Measurements from ENCODE around the gene MED15. TPM values are rescaled to one million over a fixed set of nuclear protein-coding genes. Genes with fewer than 3 reads are reported as not detected.
"Not testable (repeated sequence)": the region's sequence is repeated elsewhere in the genome, so short reads cannot be mapped to it uniquely, and the experiment has no call there.

The MED15 gene
- polyA plus RNA-seq, 4 donors, result 33.3 to 64.4 (median 38.6) TPM

- no peak for DNase-seq (ENCODE audit: low read depth in 4 of 4, low spot score in 3 of 4)
These were observed 27.7 kb upstream of the MED15 start for GRCh38 chr22:20479612-20480196.

GRCh38 chr22:20483143-20483506, 24.3 kb upstream of the MED15 start:
- not testable (repeated sequence) for DNase-seq (ENCODE audit: low read depth in 4 of 4, low spot score in 3 of 4)

GRCh38 chr22:20483771-20484170, 23.6 kb upstream of the MED15 start:
- DNase-seq (ENCODE audit: low read depth in 4 of 4, low spot score in 3 of 4), result no peak

GRCh38 chr22:20484948-20485683, 22.3 kb upstream of the MED15 start:
- DNase-seq (ENCODE audit: low read depth in 4 of 4, low spot score in 3 of 4), result no peak

GRCh38 chr22:20486229-20486628, 21.2 kb upstream of the MED15 start:
- no peak for DNase-seq (ENCODE audit: low read depth in 4 of 4, low spot score in 3 of 4)

- no peak for DNase-seq (ENCODE audit: low read depth in 4 of 4, low spot score in 3 of 4)
These were observed 19.7 kb upstream of the MED15 start for GRCh38 chr22:20487715-20488114.

GRCh38 chr22:20488946-20489345, 18.5 kb upstream of the MED15 start:
- DNase-seq (ENCODE audit: low read depth in 4 of 4, low spot score in 3 of 4), result no peak

- DNase-seq (ENCODE audit: low read depth in 4 of 4, low spot score in 3 of 4), result no peak
These were observed 17.0 kb upstream of the MED15 start for GRCh38 chr22:20490183-20490940.

- no peak for DNase-seq (ENCODE audit: low read depth in 4 of 4, low spot score in 3 of 4)
These were observed 16.5 kb upstream of the MED15 start for GRCh38 chr22:20490941-20491307.

GRCh38 chr22:20491346-20491745, 16.1 kb upstream of the MED15 start:
- DNase-seq (ENCODE audit: low read depth in 4 of 4, low spot score in 3 of 4), result no peak

GRCh38 chr22:20494978-20495860, 12.2 kb upstream of the MED15 start, which contains the start of gene KLHL22:
Gene KLHL22, minus strand, starts transcription at chr22:20495795. Its CDS starts 6,584 bp downstream, at chr22:20489211.
- peak in 2 of 4 donors; percentile 10 to 24 for DNase-seq (ENCODE audit: low read depth in 4 of 4, low spot score in 3 of 4)

- DNase-seq (ENCODE audit: low read depth in 4 of 4, low spot score in 3 of 4), result peak; percentile 83 to 86 (median 85)
These were observed 11.3 kb upstream of the MED15 start for GRCh38 chr22:20495861-20496681.

GRCh38 chr22:20497426-20497825, 10.0 kb upstream of the MED15 start:
- no peak for DNase-seq (ENCODE audit: low read depth in 4 of 4, low spot score in 3 of 4)

- no peak for DNase-seq (ENCODE audit: low read depth in 4 of 4, low spot score in 3 of 4)
These were observed 8.5 kb upstream of the MED15 start for GRCh38 chr22:20498913-20499312.

- DNase-seq (ENCODE audit: low read depth in 4 of 4, low spot score in 3 of 4), result no peak
These were observed 7.6 kb upstream of the MED15 start for GRCh38 chr22:20499769-20500168.

- DNase-seq (ENCODE audit: low read depth in 4 of 4, low spot score in 3 of 4), result no peak
These were observed 3.6 kb upstream of the MED15 start for GRCh38 chr22:20503816-20504215.

- DNase-seq (ENCODE audit: low read depth in 4 of 4, low spot score in 3 of 4), result not testable (repeated sequence)
These were observed 3.0 kb upstream of the MED15 start for GRCh38 chr22:20504293-20504922.

GRCh38 chr22:20506543-20507252, 712 bp upstream of the MED15 start:
- DNase-seq (ENCODE audit: low read depth in 4 of 4, low spot score in 3 of 4), result no peak

Measured in left renal pelvis (tissue), 4 donors.